Measurements from ENCODE around the gene OR52I1.
A peak's percentile ranks its signal among the peaks of the same experiment; 100 is the strongest.

Gene OR52I1

GRCh38 chr11:4593739-4594138 is at the start of gene OR52I1:
Gene OR52I1, plus strand, starts transcription at chr11:4594039. Its CDS starts 0 bp downstream, at chr11:4594039.
- no peak for DNase-seq (ENCODE audit: low read depth)
- no peak within 1 kb of the TSS for H3K4me3 ChIP-seq (ENCODE audit: low read depth, low read length)

GRCh38 chr11:4544891-4545290 is 48.9 kb upstream of the OR52I1 start, which contains the start of gene OR52M1:
Gene OR52M1, plus strand, starts transcription at chr11:4545191. Its CDS starts 0 bp downstream, at chr11:4545191.
- no peak within 1 kb of the TSS for H3K4me3 ChIP-seq (ENCODE audit: low read depth, low read length)
- no peak for DNase-seq (ENCODE audit: low read depth)

- H3K4me3 ChIP-seq (ENCODE audit: low read depth, low read length): no peak overlapping the region
- DNase-seq (ENCODE audit: low read depth): no peak
Observed at GRCh38 chr11:4546878-4547277, 47.0 kb upstream of the OR52I1 start.

GRCh38 chr11:4547416-4547815 is 46.4 kb upstream of the OR52I1 start:
- DNase-seq (ENCODE audit: low read depth): no peak
- no peak overlapping the region for H3K4me3 ChIP-seq (ENCODE audit: low read depth, low read length)

- H3K4me3 ChIP-seq (ENCODE audit: low read depth, low read length): no peak overlapping the region
- no peak for DNase-seq (ENCODE audit: low read depth)
Observed at GRCh38 chr11:4551346-4551979, 42.4 kb upstream of the OR52I1 start.

GRCh38 chr11:4559527-4560440 is 34.1 kb upstream of the OR52I1 start:
- no peak for DNase-seq (ENCODE audit: low read depth)
- no peak overlapping the region for H3K4me3 ChIP-seq (ENCODE audit: low read depth, low read length)

- no peak for DNase-seq (ENCODE audit: low read depth)
Observed at GRCh38 chr11:4560467-4560866, 33.4 kb upstream of the OR52I1 start.

GRCh38 chr11:4565371-4565770 is 28.5 kb upstream of the OR52I1 start:
- DNase-seq (ENCODE audit: low read depth): no peak
- no peak overlapping the region for H3K4me3 ChIP-seq (ENCODE audit: low read depth, low read length)

More at GRCh38 chr11:4560467-4560866, 33.4 kb upstream of the OR52I1 start:
- H3K4me3 ChIP-seq (ENCODE audit: low read depth, low read length): no peak overlapping the region

- no peak overlapping the region for H3K4me3 ChIP-seq (ENCODE audit: low read depth, low read length)
- DNase-seq (ENCODE audit: low read depth): no peak
Observed at GRCh38 chr11:4569075-4569474, 24.8 kb upstream of the OR52I1 start.

GRCh38 chr11:4576880-4577279 is 17.0 kb upstream of the OR52I1 start:
- no peak overlapping the region for H3K4me3 ChIP-seq (ENCODE audit: low read depth, low read length)
- no peak for DNase-seq (ENCODE audit: low read depth)

- no peak for DNase-seq (ENCODE audit: low read depth)
- no peak overlapping the region for H3K4me3 ChIP-seq (ENCODE audit: low read depth, low read length)
Observed at GRCh38 chr11:4577761-4578160, 16.1 kb upstream of the OR52I1 start.

GRCh38 chr11:4578624-4579023 is 15.2 kb upstream of the OR52I1 start:
- no peak for DNase-seq (ENCODE audit: low read depth)
- no peak overlapping the region for H3K4me3 ChIP-seq (ENCODE audit: low read depth, low read length)

GRCh38 chr11:4580124-4580523 is 13.7 kb upstream of the OR52I1 start:
- no peak for DNase-seq (ENCODE audit: low read depth)
- H3K4me3 ChIP-seq (ENCODE audit: low read depth, low read length): no peak overlapping the region

- H3K4me3 ChIP-seq (ENCODE audit: low read depth, low read length): no peak within 1 kb of the TSS
- no peak for DNase-seq (ENCODE audit: low read depth)
Observed at GRCh38 chr11:4581443-4581842, 12.4 kb upstream of the OR52I1 start, which contains the start of gene OR52I2. Gene OR52I2, plus strand, starts transcription at chr11:4581743.

GRCh38 chr11:4589017-4589416 is 4.8 kb upstream of the OR52I1 start:
- DNase-seq (ENCODE audit: low read depth): no peak
- H3K4me3 ChIP-seq (ENCODE audit: low read depth, low read length): no peak overlapping the region

- DNase-seq (ENCODE audit: low read depth): no peak
- H3K4me3 ChIP-seq (ENCODE audit: low read depth, low read length): no peak overlapping the region
Observed at GRCh38 chr11:4605057-4605456, 11.2 kb downstream of the OR52I1 start.

- peak overlapping the region; percentile 73 for H3K4me3 ChIP-seq (ENCODE audit: low read depth, low read length)
- peak; percentile 31 for DNase-seq (ENCODE audit: low read depth)
Observed at GRCh38 chr11:4606231-4607015, 12.6 kb downstream of the OR52I1 start.

GRCh38 chr11:4607096-4607495 is 13.3 kb downstream of the OR52I1 start:
- peak overlapping the region; percentile 73 for H3K4me3 ChIP-seq (ENCODE audit: low read depth, low read length)
- DNase-seq (ENCODE audit: low read depth): no peak

GRCh38 chr11:4607781-4608666 is 14.2 kb downstream of the OR52I1 start, which contains the start of gene TRIM68:
Gene TRIM68, minus strand, starts transcription at chr11:4608231. Its CDS starts 2,727 bp downstream, at chr11:4605504.
- H3K4me3 ChIP-seq (ENCODE audit: low read depth, low read length): peak within 1 kb of the TSS; percentile 73
- peak; percentile 85 for DNase-seq (ENCODE audit: low read depth)
